Adrenal gland (tissue), 12 donors: ENCODE results near the gene AUTS2. TPM values are rescaled to one million over a fixed set of nuclear protein-coding genes. Genes with fewer than 3 reads are reported as not detected.

Experiments
- DNase-seq, 7 donors: peaks; one replicate each; pipeline ENCODE4 v3.0.0-alpha.2; 2019 to 2020
- H3K27ac ChIP-seq, 5 donors: fragments of 200-600 bp; sonication (generic) in 4 of 5; 1 replicate in 3 of 5; 2 replicates in 2 of 5; pipeline versions ENCODE4 v1.5.1 to v1.8.0; 2016 to 2020; ENCODE audit warnings: mild to moderate bottlenecking in 1 of 5
- H3K27me3 ChIP-seq: fragments of 200-600 bp; 2 replicates; pipeline ENCODE4 v1.8.0; 2021
- H3K36me3 ChIP-seq, 2 donors: fragments of 200-600 bp; replicated peaks in 1 of 2; 1 replicate in 1 of 2; 2 replicates in 1 of 2; pipeline versions ENCODE4 v1.5.1 to v1.8.0; 2018 to 2022
- H3K4me1 ChIP-seq, 2 donors: fragments of 200-600 bp; replicated peaks in 1 of 2; 1 replicate in 1 of 2; 2 replicates in 1 of 2; pipeline versions ENCODE4 v1.5.1 to v1.8.0; 2018 to 2021
- H3K4me3 ChIP-seq, 4 donors: fragments of 200-600 bp; sonication (generic) in 3 of 4; one replicate each; pipeline ENCODE4 v1.5.1; 2016 to 2018
- H3K9me3 ChIP-seq, 3 donors: fragments of 200-600 bp; sonication (generic) in 1 of 3; replicated peaks in 1 of 3; 1 replicate in 2 of 3; 2 replicates in 1 of 3; pipeline versions ENCODE4 v1.5.1 to v1.8.0; 2016 to 2021
- CTCF ChIP-seq, 6 experiments: fragments of 450-650 bp in 4 of 6; fragments of 200-600 bp in 2 of 6; sonication (generic) in 1 of 6; IDR thresholded peaks; 1 replicate in 5 of 6; 2 replicates in 1 of 6; pipeline versions ENCODE4 v1.5.1 to v1.8.0; 2016 to 2021; ENCODE audit warnings: antibody characterized with exemption in 6 of 6, mild to moderate bottlenecking in 2 of 6, moderate library complexity in 1 of 6
- POLR2A ChIP-seq, 2 donors: fragments of 450-650 bp; IDR thresholded peaks; one replicate each; pipeline ENCODE4 v1.6.1; 2017; ENCODE audit warnings: antibody characterized with exemption in 2 of 2, mild to moderate bottlenecking in 2 of 2, moderate library complexity in 1 of 2
- WGBS, 4 donors: extraction: QIAGEN DNeasy Blood & Tissue Kit in 2 of 4; methylation state at CpG; one replicate each; pipeline versions ENCODE4 v1.1.5 to v1.1.7; 2013 to 2017; 5-methylcytosine and 5-hydroxymethylcytosine counted together
- intact Hi-C, 2 donors: fragments of 100-400 bp; cut with DNase I; formaldehyde crosslinking; loops; one replicate each; pipeline versions ENCODE4 v1.14.1 to v1.15.0; 2022 to 2023
- polyA plus RNA-seq, 3 donors: library from polyadenylated mRNA; stranded (reverse); fragments of 200-250 nt in 2 of 3; fragments of 350-450 nt in 1 of 3; fragmentation: Illumina TruSeq in 1 of 3; extraction: RNeasy Lipid Tissue Mini Kit (QIAGEN cat#74804) in 1 of 3; gene quantifications; one replicate each; pipeline ENCODE4 v1.2.3, GENCODE V29; 2013 to 2014
- total RNA-seq, 9 donors: library from RNA; depleted of rRNA in 4 of 9; stranded (reverse); fragments of >200 nt in 4 of 9; fragments of 120-200 nt in 1 of 9; fragmentation: NEBNext Ultra II Directional in 1 of 9; extraction: Animal tissue kit (Norgen Biotek cat#: 25700) in 1 of 9; gene quantifications; one replicate each; pipeline versions ENCODE4 v1.1.0 to v1.2.4, GENCODE V29; 2013 to 2023
- donor health status: healthy with polysubstance abuse.
- donor health status: Bipolar disorder and iron deficiency.
- donor health status: DM: yes; HTN: yes; CAD: no.
- donor health status: DM: no; HTN: no; CAD: no.
- donor health status: DM: no; HTN: no; CAD: no.
- donor health status: DM: yes; HTN: yes; CAD: no.

The AUTS2 gene
- total and polyA plus RNA-seq, 12 donors, result 6.4 to 44.0 (median 15.2) TPM

- Histone ChIP-seq H3K27me3 (no peaks in the 10 kb centered on the region), H3K36me3 (no peaks in the 10 kb centered on the region), H3K9me3 (no peaks in the 10 kb centered on the region), H3K4me3 (no peak overlapping the region), H3K4me1 (peaks cover 3 to 5% of the 10 kb centered on the region in 2 donors), H3K27ac (no peak overlapping the region)
- intact Hi-C loops, result no loop called here
- DNase-seq, result no peak
- no peak for TF ChIP-seq CTCF (IDR thresholded peaks at IDR 0.05)
- TF ChIP-seq POLR2A (IDR thresholded peaks at IDR 0.05), result no peak
- 73 to 86% (median 81%) methylated on average over 2 of the region's 2 CpGs for WGBS, 4 donors
Measured at GRCh38 chr7:69895446-69895845, 297.2 kb downstream of the AUTS2 start.

- Histone ChIP-seq H3K4me3 (no peak overlapping the region), H3K9me3 (no peaks in the 10 kb centered on the region), H3K27ac (no peak overlapping the region), H3K27me3 (no peaks in the 10 kb centered on the region), H3K36me3 (no peaks in the 10 kb centered on the region), H3K4me1 (peaks cover 0 to 5% of the 10 kb centered on the region in 2 donors)
- WGBS, 4 donors, result 84 to 98% (median 89%) methylated on average over 5 of the region's 5 CpGs
- intact Hi-C loops, result no loop called here
- TF ChIP-seq POLR2A (IDR thresholded peaks at IDR 0.05) (no peak), CTCF (IDR thresholded peaks at IDR 0.05) (no peak)
- DNase-seq, result no peak
Measured at GRCh38 chr7:69896121-69896520, 297.8 kb downstream of the AUTS2 start.

- WGBS, 4 donors, result 40 to 62% (median 55%) methylated on average over 2 of the region's 2 CpGs
Measured at GRCh38 chr7:69898189-69898588, 299.9 kb downstream of the AUTS2 start.

GRCh38 chr7:69903410-69903809 is 305.1 kb downstream of the AUTS2 start:
- no peaks in the 10 kb centered on the region for H3K4me1 ChIP-seq
- no peaks in the 10 kb centered on the region for H3K27me3 ChIP-seq
- intact Hi-C loops, result no loop called here
- no peak for DNase-seq
- TF ChIP-seq POLR2A (IDR thresholded peaks at IDR 0.05) (no peak), CTCF (IDR thresholded peaks at IDR 0.05) (no peak)
- H3K36me3 ChIP-seq, result no peaks in the 10 kb centered on the region
- H3K4me3 ChIP-seq, result no peak overlapping the region
- no peak overlapping the region for H3K27ac ChIP-seq
- no peaks in the 10 kb centered on the region for H3K9me3 ChIP-seq

More at GRCh38 chr7:69898189-69898588, 299.9 kb downstream of the AUTS2 start:
- Histone ChIP-seq H3K4me1 (peaks cover 0 to 5% of the 10 kb centered on the region in 2 donors), H3K36me3 (no peaks in the 10 kb centered on the region), H3K27me3 (no peaks in the 10 kb centered on the region), H3K9me3 (no peaks in the 10 kb centered on the region), H3K27ac (no peak overlapping the region), H3K4me3 (no peak overlapping the region)
- no peak for DNase-seq
- TF ChIP-seq POLR2A (IDR thresholded peaks at IDR 0.05) (no peak), CTCF (IDR thresholded peaks at IDR 0.05) (no peak)
- intact Hi-C loops, result no loop called here
